ENCODE data around the gene PRKCA.

DNA sequence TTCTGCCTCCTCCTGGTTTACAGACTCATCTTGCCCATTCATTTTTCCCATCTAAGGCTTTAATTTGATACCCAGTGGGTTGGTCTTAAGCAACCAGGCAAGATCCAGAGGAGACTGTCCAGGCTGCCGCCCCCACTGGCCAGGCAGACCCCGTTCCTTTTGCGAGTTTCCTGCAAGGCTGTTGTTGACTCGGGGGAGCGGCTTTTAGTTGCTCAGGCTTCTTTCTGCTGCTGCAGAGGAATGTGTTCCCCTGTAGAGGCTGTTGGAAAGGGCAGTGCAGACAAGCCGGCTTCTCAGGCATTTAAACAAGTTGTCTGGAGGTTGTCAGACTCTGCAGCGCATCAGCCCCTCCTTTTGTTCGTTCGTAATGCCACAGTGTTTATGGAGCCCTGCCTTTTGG lies 231.2 kb downstream of the PRKCA start:
- TF ChIP-seq NFE2L1 (CRISPR knock-in tag; IDR thresholded peaks at IDR 0.05) (no peak), RELA (CRISPR knock-in tag; IDR thresholded peaks at IDR 0.05; ENCODE audit: borderline replicate concordance) (no peak), FOXP1 (CRISPR knock-in tag; IDR thresholded peaks at IDR 0.05; ENCODE audit: borderline replicate concordance) (no peak)
- TF ChIP-seq, protein P1, sequence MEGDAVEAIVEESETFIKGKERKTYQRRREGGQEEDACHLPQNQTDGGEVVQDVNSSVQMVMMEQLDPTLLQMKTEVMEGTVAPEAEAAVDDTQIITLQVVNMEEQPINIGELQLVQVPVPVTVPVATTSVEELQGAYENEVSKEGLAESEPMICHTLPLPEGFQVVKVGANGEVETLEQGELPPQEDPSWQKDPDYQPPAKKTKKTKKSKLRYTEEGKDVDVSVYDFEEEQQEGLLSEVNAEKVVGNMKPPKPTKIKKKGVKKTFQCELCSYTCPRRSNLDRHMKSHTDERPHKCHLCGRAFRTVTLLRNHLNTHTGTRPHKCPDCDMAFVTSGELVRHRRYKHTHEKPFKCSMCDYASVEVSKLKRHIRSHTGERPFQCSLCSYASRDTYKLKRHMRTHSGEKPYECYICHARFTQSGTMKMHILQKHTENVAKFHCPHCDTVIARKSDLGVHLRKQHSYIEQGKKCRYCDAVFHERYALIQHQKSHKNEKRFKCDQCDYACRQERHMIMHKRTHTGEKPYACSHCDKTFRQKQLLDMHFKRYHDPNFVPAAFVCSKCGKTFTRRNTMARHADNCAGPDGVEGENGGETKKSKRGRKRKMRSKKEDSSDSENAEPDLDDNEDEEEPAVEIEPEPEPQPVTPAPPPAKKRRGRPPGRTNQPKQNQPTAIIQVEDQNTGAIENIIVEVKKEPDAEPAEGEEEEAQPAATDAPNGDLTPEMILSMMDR (IDR thresholded peaks at IDR 0.05) = no peak
- TF ChIP-seq, protein P2, sequence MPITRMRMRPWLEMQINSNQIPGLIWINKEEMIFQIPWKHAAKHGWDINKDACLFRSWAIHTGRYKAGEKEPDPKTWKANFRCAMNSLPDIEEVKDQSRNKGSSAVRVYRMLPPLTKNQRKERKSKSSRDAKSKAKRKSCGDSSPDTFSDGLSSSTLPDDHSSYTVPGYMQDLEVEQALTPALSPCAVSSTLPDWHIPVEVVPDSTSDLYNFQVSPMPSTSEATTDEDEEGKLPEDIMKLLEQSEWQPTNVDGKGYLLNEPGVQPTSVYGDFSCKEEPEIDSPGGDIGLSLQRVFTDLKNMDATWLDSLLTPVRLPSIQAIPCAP (CRISPR knock-in tag; IDR thresholded peaks at IDR 0.05) = no peak
- TF ChIP-seq, protein P3, sequence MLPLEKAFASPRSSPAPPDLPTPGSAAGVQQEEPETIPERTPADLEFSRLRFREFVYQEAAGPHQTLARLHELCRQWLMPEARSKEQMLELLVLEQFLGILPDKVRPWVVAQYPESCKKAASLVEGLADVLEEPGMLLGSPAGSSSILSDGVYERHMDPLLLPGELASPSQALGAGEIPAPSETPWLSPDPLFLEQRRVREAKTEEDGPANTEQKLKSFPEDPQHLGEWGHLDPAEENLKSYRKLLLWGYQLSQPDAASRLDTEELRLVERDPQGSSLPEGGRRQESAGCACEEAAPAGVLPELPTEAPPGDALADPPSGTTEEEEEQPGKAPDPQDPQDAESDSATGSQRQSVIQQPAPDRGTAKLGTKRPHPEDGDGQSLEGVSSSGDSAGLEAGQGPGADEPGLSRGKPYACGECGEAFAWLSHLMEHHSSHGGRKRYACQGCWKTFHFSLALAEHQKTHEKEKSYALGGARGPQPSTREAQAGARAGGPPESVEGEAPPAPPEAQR (CRISPR knock-in tag; IDR thresholded peaks at IDR 0.05) = no peak
- TF ChIP-seq, protein P4, sequence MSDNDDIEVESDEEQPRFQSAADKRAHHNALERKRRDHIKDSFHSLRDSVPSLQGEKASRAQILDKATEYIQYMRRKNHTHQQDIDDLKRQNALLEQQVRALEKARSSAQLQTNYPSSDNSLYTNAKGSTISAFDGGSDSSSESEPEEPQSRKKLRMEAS (CRISPR knock-in tag; IDR thresholded peaks at IDR 0.05) = no peak

Data from WTC11 (cell line).